K562 (cell line): ENCODE measurements around the gene ZNF613. TPM values are rescaled to one million over a fixed set of nuclear protein-coding genes. Genes with fewer than 3 reads are reported as not detected.

Source experiments
- BRD9 ChIP-seq: fragments of 450-650 bp; IDR thresholded peaks from 2 replicates; pipeline ENCODE4 v1.6.1; 2018; ENCODE audit warnings: low read depth; ENCODE audit not compliant: partially characterized antibody
- CREB1 ChIP-seq, 2 experiments: sonication (generic) in 1 of 2; formaldehyde crosslinking in 1 of 2; IDR thresholded peaks; 2 replicates each; pipeline versions ENCODE4 v1.6.1 to v1.8.0; 2012 to 2022; ENCODE audit warnings: inconsistent platforms in 1 of 2, mild to moderate bottlenecking in 1 of 2, missing genetic modification reagents in 1 of 2, moderate library complexity in 1 of 2
- CREBBP ChIP-seq: IDR thresholded peaks from one replicate; pipeline ENCODE4 v1.6.1; 2012; ENCODE audit warnings: low read depth, mild to moderate bottlenecking, control low read depth, inconsistent platforms, low read length
- EHMT2 ChIP-seq: fragments of 450-650 bp; IDR thresholded peaks from 2 replicates; pipeline ENCODE4 v1.6.1; 2018; ENCODE audit warnings: antibody characterized with exemption
- EZH2 ChIP-seq: IDR thresholded peaks from 2 replicates; pipeline ENCODE4 v1.6.1; 2012; ENCODE audit warnings: low read depth, mild to moderate bottlenecking, inconsistent platforms, low read length, borderline replicate concordance
- FOXO4 ChIP-seq: fragments of 450-650 bp; formaldehyde crosslinking; IDR thresholded peaks from 2 replicates; pipeline ENCODE4 v1.4.0; 2020; ENCODE audit warnings: mild to moderate bottlenecking, moderate library complexity
- FOXP4 ChIP-seq: sonication (generic); formaldehyde crosslinking; IDR thresholded peaks from 2 replicates; pipeline ENCODE4 v1.8.0; 2022; ENCODE audit warnings: mild to moderate bottlenecking, missing genetic modification reagents, borderline replicate concordance
- GTF2B ChIP-seq: IDR thresholded peaks from 2 replicates; pipeline ENCODE4 v1.6.1; 2011; ENCODE audit not compliant: insufficient read length; ENCODE audit errors: extremely low read depth
- KAT8 ChIP-seq: fragments of 450-650 bp; IDR thresholded peaks from 2 replicates; pipeline ENCODE4 v1.6.1; 2016; ENCODE audit warnings: low read depth, mild to moderate bottlenecking
- KHSRP ChIP-seq: fragments of 450-650 bp; IDR thresholded peaks from 2 replicates; pipeline ENCODE4 v1.6.1; 2017
- KLF1 ChIP-seq: fragments of 450-650 bp; IDR thresholded peaks from 2 replicates; pipeline ENCODE4 v1.6.1; 2016; ENCODE audit warnings: missing genetic modification characterization, missing compliant biosample characterization
- KLF16 ChIP-seq: IDR thresholded peaks from 2 replicates; pipeline ENCODE4 v1.6.1; 2016; ENCODE audit warnings: antibody characterized with exemption
- PRMT5 ChIP-seq: sonication (generic); formaldehyde crosslinking; IDR thresholded peaks from 2 replicates; pipeline ENCODE4 v1.5.0; 2020; ENCODE audit warnings: missing genetic modification reagents
- PTBP1 ChIP-seq: fragments of 200-400 bp; formaldehyde crosslinking; IDR thresholded peaks from 2 replicates; pipeline ENCODE4 v1.6.1; 2017; ENCODE audit warnings: low read depth, low read length
- SIRT6 ChIP-seq: IDR thresholded peaks from one replicate; pipeline ENCODE4 v1.6.1; 2012; ENCODE audit warnings: low read depth, mild to moderate bottlenecking, control low read depth, inconsistent platforms, low read length, moderate library complexity
- SP1 ChIP-seq: sonication (generic); formaldehyde crosslinking; IDR thresholded peaks from 2 replicates; pipeline ENCODE4 v1.8.1; 2022; ENCODE audit warnings: mild to moderate bottlenecking, missing genetic modification reagents
- SRF ChIP-seq, 2 experiments: fragments of 250-450, 450-650 bp in 1 of 2; sonication (Bioruptor Pico) in 1 of 2; sonication (generic) in 1 of 2; formaldehyde crosslinking; IDR thresholded peaks; 2 replicates each; pipeline versions ENCODE4 v1.5.0 to v1.5.1; 2020 to 2022; ENCODE audit warnings: mild to moderate bottlenecking in 1 of 2, missing genetic modification reagents in 1 of 2
- SRSF7 ChIP-seq: fragments of 200-400 bp; formaldehyde crosslinking; optimal IDR thresholded peaks from 2 replicates; pipeline ENCODE3; 2017; ENCODE audit warnings: mild to moderate bottlenecking, low read depth, low read length
- TSC22D4 ChIP-seq: fragments of 450-650 bp; IDR thresholded peaks from 2 replicates; pipeline ENCODE4 v1.6.1; 2016; ENCODE audit warnings: missing genetic modification characterization, missing biosample characterization, control low read depth
- ZBTB7A ChIP-seq: IDR thresholded peaks from 2 replicates; pipeline ENCODE4 v1.6.1; 2011; ENCODE audit warnings: low read depth, mild to moderate bottlenecking, low read length, moderate library complexity, borderline replicate concordance; ENCODE audit not compliant: control insufficient read depth
- ZFP30 ChIP-seq: fragments of 250-450 bp; sonication (Bioruptor Pico); IDR thresholded peaks from 2 replicates; pipeline ENCODE4 v1.8.0; 2022; ENCODE audit warnings: moderate library complexity, mild to moderate bottlenecking, inconsistent platforms, borderline replicate concordance
- ZNF134 ChIP-seq: fragments of 250-450 bp; sonication (Bioruptor Pico); conservative IDR thresholded peaks from 2 replicates; pipeline ENCODE4 v1.4.0; 2020
- ZNF212 ChIP-seq: fragments of 450-650 bp; formaldehyde crosslinking; IDR thresholded peaks from 2 replicates; pipeline ENCODE4 v1.4.0; 2020; ENCODE audit warnings: mild to moderate bottlenecking
- ZNF77 ChIP-seq: fragments of 250-450 bp; sonication (Bioruptor Pico); IDR thresholded peaks from 2 replicates; pipeline ENCODE4 v1.5.0; 2020
- polyA plus RNA-seq, 8 experiments: library from polyadenylated mRNA; depleted of rRNA in 4 of 8; stranded (reverse) in 5 of 8; unstranded in 3 of 8; fragments of >200 nt; fragmentation: Nextera tagmentation in 2 of 8; fragmentation: Illumina TruSeq in 1 of 8; extraction: Ambion mirVana in 2 of 8; extraction: Trizol in 1 of 8; gene quantifications; 2 replicates each; pipeline versions ENCODE4 v1.2.1 to v1.2.3, GENCODE V29; 2011 to 2014; ENCODE audit warnings: inconsistent platforms in 1 of 8, missing spikeins in 1 of 8
- total RNA-seq, 7 experiments: library from RNA; depleted of rRNA in 6 of 7; stranded (reverse); fragments of >200 nt in 6 of 7; fragmentation: Illumina TruSeq in 2 of 7; extraction: Trizol in 2 of 7; gene quantifications; 2 replicates each; pipeline versions ENCODE4 v1.2.1 to v1.2.3, GENCODE V29; 2011 to 2021; ENCODE audit warnings: low replicate concordance in 1 of 7

The ZNF613 gene
- total and polyA plus RNA-seq, 9 of the 15 experiments (the other 6 are each of a cell fraction or from before 2014, with no cell fraction given) = 2.1 to 4.5 (median 2.7) TPM

- TF ChIP-seq FOXP4 = no peak
- no peak for TF ChIP-seq EHMT2
- no peak for TF ChIP-seq SRSF7
- no peak for TF ChIP-seq PTBP1
- TF ChIP-seq ZBTB7A = 0 out of 2 replicates have a peak, but pooled peaks have one; percentile 61
- no peak for TF ChIP-seq KLF1 (tag)
- no peak for TF ChIP-seq SRF (CRISPR knock-in tag; IDR thresholded peaks at IDR 0.05)
- TF ChIP-seq FOXO4 (CRISPR knock-in tag) = no peak
- no peak for TF ChIP-seq GTF2B
- no peak for TF ChIP-seq ZNF212 (CRISPR knock-in tag)
- TF ChIP-seq TSC22D4 = no peak
- peak; percentile 60; the same call in 1 of the 2 replicates for TF ChIP-seq CREB1 (IDR thresholded peaks at IDR 0.05)
- peak; percentile 35; the same call in 1 of the 2 replicates for TF ChIP-seq CREB1 (CRISPR knock-in tag; IDR thresholded peaks at IDR 0.05)
- peak; percentile 58 for TF ChIP-seq SP1 (CRISPR knock-in tag)
- TF ChIP-seq KAT8 = no peak
- no peak for TF ChIP-seq ZFP30
- no peak for TF ChIP-seq ZNF77 (CRISPR knock-in tag)
- TF ChIP-seq CREBBP = no peak
- TF ChIP-seq ZNF134 (CRISPR knock-in tag) = 0 out of 2 replicates have a peak, but pooled peaks have one; percentile 10
- TF ChIP-seq PRMT5 (CRISPR knock-in tag) = no peak
- TF ChIP-seq EZH2 = no peak
- no peak for TF ChIP-seq SIRT6
- peak; percentile 82 for TF ChIP-seq KLF16
- TF ChIP-seq KHSRP = no peak
- peak; percentile 25 for TF ChIP-seq BRD9
These were observed at the start of gene ZNF613 (continued) for GRCh38 chr19:51926784-51927741.
